Measurements from ENCODE around the gene AGAP1. TPM values are rescaled to one million over a fixed set of nuclear protein-coding genes. Genes with fewer than 3 reads are reported as not detected.

The AGAP1 gene
- total and polyA plus RNA-seq, 2 donors from 2014 or later, result 8.1 to 44.5 TPM

GRCh38 chr2:235609746-235610145 lies 115.9 kb downstream of the AGAP1 start:
- Histone ChIP-seq H3K4me1 (ENCODE audit: control insufficient read depth in 2 of 3, insufficient read depth in 2 of 3, low read depth in 1 of 3, low read length in 3 of 3) (peaks cover 0 to 11% (median 7%) of the 10 kb centered on the region in 3 donors), H3K9me3 (ENCODE audit: control insufficient read depth in 2 of 3, insufficient read depth in 1 of 3, low read length in 3 of 3) (no peaks in the 10 kb centered on the region), H3K4me3 (ENCODE audit: low read length in 3 of 3) (no peak overlapping the region), H3K27me3 (ENCODE audit: control insufficient read depth, insufficient read depth, low read length) (no peaks in the 10 kb centered on the region), H3K36me3 (ENCODE audit: control insufficient read depth in 2 of 3, insufficient read depth in 3 of 3, low read length in 3 of 3) (no peaks in the 10 kb centered on the region), H3K27ac (ENCODE audit: low read depth in 2 of 2, low read length in 2 of 2) (no peak overlapping the region), H3K9ac (ENCODE audit: low read length in 3 of 3) (no peak overlapping the region)
- no peak for TF ChIP-seq CTCF (IDR thresholded peaks at IDR 0.05; ENCODE audit: borderline replicate concordance, extremely low read depth, insufficient read depth)
- DNase-seq (no peak), FAIRE-seq (no peak)
- intact Hi-C loops (cut with DNase I), result no loop called here

GRCh38 chr2:235610696-235611257 lies 116.9 kb downstream of the AGAP1 start:
- no peak for TF ChIP-seq CTCF (IDR thresholded peaks at IDR 0.05; ENCODE audit: borderline replicate concordance, extremely low read depth, insufficient read depth)
- Histone ChIP-seq H3K4me1 (ENCODE audit: control insufficient read depth in 2 of 3, insufficient read depth in 2 of 3, low read depth in 1 of 3, low read length in 3 of 3) (peaks cover 0 to 12% (median 11%) of the 10 kb centered on the region in 3 donors), H3K9ac (ENCODE audit: low read length in 3 of 3) (no peak overlapping the region), H3K36me3 (ENCODE audit: control insufficient read depth in 2 of 3, insufficient read depth in 3 of 3, low read length in 3 of 3) (no peaks in the 10 kb centered on the region), H3K27me3 (ENCODE audit: control insufficient read depth, insufficient read depth, low read length) (no peaks in the 10 kb centered on the region), H3K9me3 (ENCODE audit: control insufficient read depth in 2 of 3, insufficient read depth in 1 of 3, low read length in 3 of 3) (no peaks in the 10 kb centered on the region), H3K27ac (ENCODE audit: low read depth in 2 of 2, low read length in 2 of 2) (no peak overlapping the region), H3K4me3 (ENCODE audit: low read length in 3 of 3) (no peak overlapping the region)
- FAIRE-seq (no peak), DNase-seq (no peak)
- intact Hi-C loops (cut with DNase I), result no loop called here

GRCh38 chr2:235611349-235611748 lies 117.5 kb downstream of the AGAP1 start:
- no peak for TF ChIP-seq CTCF (IDR thresholded peaks at IDR 0.05; ENCODE audit: borderline replicate concordance, extremely low read depth, insufficient read depth)
- no peaks in the 10 kb centered on the region for H3K9me3 ChIP-seq (ENCODE audit: control insufficient read depth in 2 of 3, insufficient read depth in 1 of 3, low read length in 3 of 3)
- H3K4me3 ChIP-seq (ENCODE audit: low read length in 3 of 3), result no peak overlapping the region
- intact Hi-C loops (cut with DNase I), result no loop called here
- no peaks in the 10 kb centered on the region for H3K27me3 ChIP-seq (ENCODE audit: control insufficient read depth, insufficient read depth, low read length)
- H3K27ac ChIP-seq (ENCODE audit: low read depth in 2 of 2, low read length in 2 of 2), result no peak overlapping the region
- DNase-seq (no peak), FAIRE-seq (no peak)
- H3K36me3 ChIP-seq (ENCODE audit: control insufficient read depth in 2 of 3, insufficient read depth in 3 of 3, low read length in 3 of 3), result no peaks in the 10 kb centered on the region
- peaks cover 0 to 12% (median 11%) of the 10 kb centered on the region in 3 donors for H3K4me1 ChIP-seq (ENCODE audit: control insufficient read depth in 2 of 3, insufficient read depth in 2 of 3, low read depth in 1 of 3, low read length in 3 of 3)
- no peak overlapping the region for H3K9ac ChIP-seq (ENCODE audit: low read length in 3 of 3)

GRCh38 chr2:235611756-235612155 lies 117.9 kb downstream of the AGAP1 start:
- Histone ChIP-seq H3K36me3 (ENCODE audit: control insufficient read depth in 2 of 3, insufficient read depth in 3 of 3, low read length in 3 of 3) (no peaks in the 10 kb centered on the region), H3K9me3 (ENCODE audit: control insufficient read depth in 2 of 3, insufficient read depth in 1 of 3, low read length in 3 of 3) (no peaks in the 10 kb centered on the region), H3K9ac (ENCODE audit: low read length in 3 of 3) (no peak overlapping the region), H3K27ac (ENCODE audit: low read depth in 2 of 2, low read length in 2 of 2) (no peak overlapping the region), H3K4me3 (ENCODE audit: low read length in 3 of 3) (no peak overlapping the region), H3K27me3 (ENCODE audit: control insufficient read depth, insufficient read depth, low read length) (no peaks in the 10 kb centered on the region), H3K4me1 (ENCODE audit: control insufficient read depth in 2 of 3, insufficient read depth in 2 of 3, low read depth in 1 of 3, low read length in 3 of 3) (peaks cover 0 to 12% (median 11%) of the 10 kb centered on the region in 3 donors)
- TF ChIP-seq CTCF (IDR thresholded peaks at IDR 0.05; ENCODE audit: borderline replicate concordance, extremely low read depth, insufficient read depth), result no peak
- no peak for DNase-seq
- FAIRE-seq, result no peak
- intact Hi-C loops (cut with DNase I), result no loop called here

Measured in kidney (tissue), 14 donors.